Neural cell (in vitro differentiated cells): ENCODE measurements around the gene NINL.

Source experiments
- EZH2 ChIP-seq: fragments of 200-600, 300-800 bp; shearing (Covaris generic), sonication (generic); IDR thresholded peaks from 2 replicates; pipeline ENCODE4 v1.6.1; 2014; ENCODE audit warnings: antibody characterized with exemption, low read length, borderline replicate concordance, mild to moderate bottlenecking; ENCODE audit not compliant: insufficient read depth, poor library complexity, severe bottlenecking
- RAD21 ChIP-seq: fragments of 450-650 bp; conservative IDR thresholded peaks from 2 replicates; pipeline ENCODE4 v1.6.1; 2014; ENCODE audit warnings: antibody characterized with exemption, mild to moderate bottlenecking, moderate library complexity
- TF ChIP-seq, protein P1 (sequence below): fragments of 450-650 bp; IDR thresholded peaks from 2 replicates; pipeline ENCODE4 v1.5.1; 2014; ENCODE audit warnings: antibody characterized with exemption, mild to moderate bottlenecking, moderate library complexity; ENCODE audit not compliant: poor library complexity, severe bottlenecking

DNA sequence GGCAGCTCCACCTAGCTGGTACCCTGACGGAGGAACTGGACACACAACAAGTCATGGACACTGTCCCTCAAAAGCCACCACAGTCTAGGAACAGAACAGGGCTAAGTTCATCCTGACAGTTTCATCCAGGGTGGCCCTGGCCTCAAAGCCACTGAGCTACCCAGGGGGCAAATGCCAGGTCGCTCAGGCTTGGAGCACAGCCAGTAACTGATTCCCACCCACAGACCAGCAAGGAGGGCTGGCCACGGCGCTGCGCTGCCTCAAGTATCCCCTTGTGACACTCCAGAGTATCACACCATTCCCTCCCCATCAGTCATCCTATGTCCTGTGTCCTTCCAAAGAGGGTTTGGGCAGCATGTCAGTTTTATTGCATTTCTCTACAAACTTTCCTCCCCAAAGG lies 105.7 kb downstream of the NINL start:
- TF ChIP-seq, protein P1, sequence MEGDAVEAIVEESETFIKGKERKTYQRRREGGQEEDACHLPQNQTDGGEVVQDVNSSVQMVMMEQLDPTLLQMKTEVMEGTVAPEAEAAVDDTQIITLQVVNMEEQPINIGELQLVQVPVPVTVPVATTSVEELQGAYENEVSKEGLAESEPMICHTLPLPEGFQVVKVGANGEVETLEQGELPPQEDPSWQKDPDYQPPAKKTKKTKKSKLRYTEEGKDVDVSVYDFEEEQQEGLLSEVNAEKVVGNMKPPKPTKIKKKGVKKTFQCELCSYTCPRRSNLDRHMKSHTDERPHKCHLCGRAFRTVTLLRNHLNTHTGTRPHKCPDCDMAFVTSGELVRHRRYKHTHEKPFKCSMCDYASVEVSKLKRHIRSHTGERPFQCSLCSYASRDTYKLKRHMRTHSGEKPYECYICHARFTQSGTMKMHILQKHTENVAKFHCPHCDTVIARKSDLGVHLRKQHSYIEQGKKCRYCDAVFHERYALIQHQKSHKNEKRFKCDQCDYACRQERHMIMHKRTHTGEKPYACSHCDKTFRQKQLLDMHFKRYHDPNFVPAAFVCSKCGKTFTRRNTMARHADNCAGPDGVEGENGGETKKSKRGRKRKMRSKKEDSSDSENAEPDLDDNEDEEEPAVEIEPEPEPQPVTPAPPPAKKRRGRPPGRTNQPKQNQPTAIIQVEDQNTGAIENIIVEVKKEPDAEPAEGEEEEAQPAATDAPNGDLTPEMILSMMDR = no peak
- TF ChIP-seq EZH2 (no peak), RAD21 (no peak)
